Stimulated activated naive CD4-positive, alpha-beta T cell (primary cell): ENCODE data around the gene PDE6G.

ENCODE experiments used
- DNase-seq, 6 experiments: peaks; one replicate each; lab custom pipeline; 2025; lab: John Stamatoyannopoulos, UW

Gene PDE6G

DNA sequence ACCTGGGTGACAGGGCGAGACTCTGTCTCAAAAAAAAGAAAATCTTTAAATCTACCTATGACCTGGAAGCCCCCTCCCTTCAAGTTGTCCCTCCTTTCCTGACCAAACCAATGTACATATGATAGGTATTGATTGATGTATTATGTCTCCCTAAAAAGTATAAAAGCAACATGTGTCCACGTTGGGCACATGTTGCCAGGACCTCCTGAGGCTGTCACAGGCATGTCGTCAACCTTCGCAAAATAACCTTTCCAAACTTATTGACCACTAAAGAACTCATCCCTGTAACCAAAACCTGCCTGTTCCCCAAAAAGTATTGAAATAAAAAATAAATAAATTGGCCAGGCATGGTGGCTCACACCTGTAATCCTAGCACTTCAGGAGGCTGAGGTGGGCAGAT, 5.7 kb upstream of the PDE6G start:
- DNase-seq = no peak

DNA sequence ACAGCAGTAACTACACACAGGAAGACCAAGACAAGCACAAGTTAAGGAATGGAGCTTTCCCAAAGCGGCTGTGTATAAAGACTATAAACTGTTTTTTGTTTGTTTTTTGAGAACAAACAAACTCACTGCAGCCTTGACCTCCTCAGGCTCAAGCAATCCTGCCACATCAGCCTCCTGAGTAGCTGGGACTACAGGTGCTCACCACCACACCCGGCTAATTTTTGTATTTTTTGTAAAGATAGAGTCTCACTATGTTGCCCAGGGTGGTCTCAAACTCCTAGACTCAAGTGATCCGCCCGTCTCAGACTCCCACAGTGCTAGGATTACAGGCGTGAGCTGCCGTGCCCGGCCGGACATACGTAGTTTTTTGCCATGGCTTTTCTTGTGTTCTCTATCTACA, 4.1 kb upstream of the PDE6G start:
- no peak for DNase-seq

DNA sequence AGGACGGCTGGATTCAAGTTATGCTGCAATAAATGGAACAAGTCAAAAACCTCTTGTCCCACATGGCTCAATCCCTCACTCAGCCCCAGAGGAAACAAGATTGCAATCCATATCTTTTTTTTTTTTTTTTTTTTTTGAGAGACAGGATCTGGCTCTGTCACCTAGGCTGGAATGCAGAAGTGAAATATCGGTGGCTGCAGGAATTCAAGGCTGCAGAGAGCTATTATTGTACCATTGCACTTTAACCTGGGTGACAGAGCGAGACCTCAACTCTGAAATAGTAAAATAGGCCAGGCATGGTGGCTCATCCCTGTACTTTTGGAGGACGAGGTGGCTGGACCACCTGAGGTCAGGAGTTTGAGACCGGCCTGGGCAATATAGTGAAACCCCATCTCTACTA, 2.7 kb upstream of the PDE6G start:
- DNase-seq = no peak

DNA sequence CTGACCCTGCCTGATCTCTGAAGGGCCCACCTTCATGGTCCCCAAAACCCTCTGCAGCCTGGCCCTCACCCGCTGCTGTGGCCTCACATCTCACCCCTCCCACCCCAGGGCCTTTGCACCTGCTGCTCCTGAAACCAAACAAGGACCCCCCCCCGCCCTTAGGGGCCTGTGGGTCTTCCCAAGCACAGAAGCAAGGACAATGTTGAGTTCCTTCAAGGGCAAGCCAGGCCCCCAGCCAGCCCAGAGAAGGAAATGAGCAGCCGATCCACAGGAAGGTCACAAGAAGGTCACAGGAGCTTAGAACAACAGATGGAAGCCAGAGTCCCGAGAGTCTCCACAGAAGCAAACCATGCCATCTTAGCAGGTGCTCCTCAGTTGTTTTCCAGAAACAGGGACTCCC, 493 bp upstream of the PDE6G start:
- DNase-seq = no peak

DNA sequence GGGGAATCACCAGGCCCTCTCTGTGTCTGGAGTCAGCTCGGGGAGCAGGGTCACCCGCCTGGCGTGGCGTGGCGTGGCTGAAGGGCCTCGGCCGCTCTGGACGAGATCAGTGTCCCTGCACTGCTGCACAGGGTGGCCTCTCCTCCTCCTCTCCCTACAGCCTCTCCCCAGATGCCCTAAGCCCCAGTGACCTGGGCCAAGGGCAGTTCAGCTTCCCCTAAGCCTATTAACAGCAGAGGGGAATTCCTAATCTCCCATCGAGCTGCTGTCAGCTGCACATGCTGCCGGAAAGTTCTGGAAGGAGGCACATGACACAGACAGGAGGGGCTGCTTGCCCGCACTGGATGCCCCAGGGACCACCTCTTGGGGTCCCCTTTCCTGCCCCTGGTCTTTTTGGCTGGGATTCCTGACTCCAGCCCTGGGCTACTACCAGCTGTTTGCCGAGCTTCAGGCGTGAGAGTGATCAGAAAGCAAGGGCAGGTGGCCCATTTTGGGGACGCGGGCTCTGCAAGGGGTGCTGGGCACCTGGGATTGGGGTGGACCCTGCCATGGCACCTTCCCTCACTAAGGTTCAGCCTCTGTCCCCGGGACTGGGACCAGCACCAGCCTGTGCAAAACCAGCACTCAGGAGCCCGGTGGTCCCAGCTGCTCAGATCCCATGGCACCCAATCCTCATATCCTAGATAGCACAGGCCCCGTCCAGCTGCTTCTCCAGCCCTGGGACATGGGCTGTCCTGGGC, 794 bp downstream of the PDE6G start:
- no peak for DNase-seq

DNA sequence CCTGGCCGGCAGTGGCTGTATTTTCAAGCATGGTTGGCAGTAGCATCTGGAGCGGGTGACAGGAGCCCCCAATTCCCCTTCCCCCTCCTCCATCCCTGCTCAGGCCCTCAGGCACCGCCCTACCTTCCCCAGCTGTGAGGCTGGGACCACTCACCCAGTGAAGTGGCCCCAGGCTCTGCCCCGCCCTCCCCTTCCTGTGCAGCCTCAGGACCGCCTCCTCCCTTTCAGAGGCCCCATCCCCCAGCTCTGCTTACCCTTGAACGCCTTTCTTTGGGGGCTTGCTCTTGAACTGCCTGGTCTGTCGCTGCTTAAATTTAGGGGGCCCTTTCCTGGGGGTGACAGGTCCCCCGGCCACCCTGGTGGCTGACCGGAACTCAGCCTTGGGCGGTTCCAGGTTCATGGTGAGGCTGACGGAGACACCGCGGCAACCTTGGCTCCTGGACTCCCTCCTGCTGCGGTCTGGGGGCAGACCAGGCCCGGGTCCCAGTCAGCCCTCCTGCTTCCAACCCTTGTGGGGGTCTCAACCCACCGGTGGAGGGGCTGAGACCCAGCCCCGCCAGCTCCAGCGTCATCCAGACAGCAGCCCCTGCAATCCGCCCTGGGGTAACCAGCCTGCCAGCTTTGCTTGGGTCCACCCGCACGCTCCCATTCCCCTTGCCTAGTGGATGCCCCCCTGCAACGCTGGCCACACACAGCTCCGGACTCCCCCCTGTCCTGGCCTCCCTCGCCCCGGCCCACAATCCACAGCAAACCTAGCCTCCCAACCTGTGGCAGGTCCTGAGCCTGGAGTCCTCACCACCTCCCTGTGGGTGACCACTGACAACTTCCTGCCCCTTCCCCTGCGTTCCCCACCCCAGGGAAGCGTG, 3.2 kb downstream of the PDE6G start:
- peak in 1 of 6 experiments; percentile 10 for DNase-seq

DNA sequence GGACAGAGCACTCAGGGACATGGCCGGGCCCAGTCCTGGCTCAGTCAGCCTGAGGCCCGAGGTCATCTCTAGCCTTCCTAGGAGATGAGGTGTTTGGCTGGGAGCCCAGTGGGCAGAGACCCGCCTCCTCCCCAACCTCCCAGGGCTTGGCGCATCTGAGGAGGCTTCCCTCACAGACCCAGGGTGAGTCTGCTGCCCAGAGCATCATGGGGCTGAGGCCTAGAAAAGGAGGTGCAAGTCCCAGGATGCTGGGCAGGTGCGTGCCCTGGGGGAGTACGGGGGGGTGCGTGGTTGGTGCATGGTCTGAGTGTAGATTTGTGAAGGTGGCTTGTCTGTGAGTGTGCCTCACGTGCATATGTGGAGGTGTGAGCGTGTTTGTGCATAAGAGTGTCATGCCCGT, 4.7 kb downstream of the PDE6G start:
- no peak for DNase-seq

DNA sequence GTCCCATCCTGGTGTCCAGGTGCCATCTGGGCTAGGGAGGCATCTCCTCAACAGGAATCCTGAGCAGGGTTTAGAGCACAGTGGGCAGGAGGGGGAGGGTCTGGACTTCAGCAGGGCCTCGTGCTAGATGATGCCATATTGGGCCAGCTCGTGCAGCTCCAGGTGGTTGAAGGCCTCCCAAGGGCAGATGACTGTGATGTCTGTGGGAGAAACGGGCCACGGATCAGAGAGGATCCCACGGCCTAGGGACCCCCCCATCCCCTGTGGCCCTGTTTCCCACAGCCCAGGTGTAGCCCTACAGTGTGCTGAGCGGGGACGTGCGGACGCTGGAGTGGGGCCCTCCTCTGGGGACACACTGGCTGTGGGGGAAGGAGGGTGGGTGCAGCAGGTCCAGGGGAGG, 5.4 kb downstream of the PDE6G start:
- DNase-seq = no peak

DNA sequence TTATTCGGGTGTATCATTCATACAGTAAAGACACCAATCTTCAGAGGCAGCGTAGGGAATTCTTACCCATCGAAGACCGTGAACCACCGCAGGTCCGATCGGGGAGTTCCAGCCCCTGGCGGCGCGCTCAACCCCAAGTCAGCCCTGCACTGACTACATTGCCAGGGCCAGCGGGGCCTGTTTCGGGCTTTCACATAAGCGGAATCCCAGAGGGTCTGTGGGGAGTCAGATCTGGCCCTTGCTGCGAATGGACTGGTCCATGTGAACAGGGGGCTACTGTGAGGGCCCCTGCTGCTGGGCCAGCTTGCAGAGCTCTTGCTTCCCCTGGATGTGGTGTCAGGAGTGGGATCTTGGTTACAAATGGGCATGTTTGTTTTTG, 7.6 kb downstream of the PDE6G start:
- DNase-seq = no peak

DNA sequence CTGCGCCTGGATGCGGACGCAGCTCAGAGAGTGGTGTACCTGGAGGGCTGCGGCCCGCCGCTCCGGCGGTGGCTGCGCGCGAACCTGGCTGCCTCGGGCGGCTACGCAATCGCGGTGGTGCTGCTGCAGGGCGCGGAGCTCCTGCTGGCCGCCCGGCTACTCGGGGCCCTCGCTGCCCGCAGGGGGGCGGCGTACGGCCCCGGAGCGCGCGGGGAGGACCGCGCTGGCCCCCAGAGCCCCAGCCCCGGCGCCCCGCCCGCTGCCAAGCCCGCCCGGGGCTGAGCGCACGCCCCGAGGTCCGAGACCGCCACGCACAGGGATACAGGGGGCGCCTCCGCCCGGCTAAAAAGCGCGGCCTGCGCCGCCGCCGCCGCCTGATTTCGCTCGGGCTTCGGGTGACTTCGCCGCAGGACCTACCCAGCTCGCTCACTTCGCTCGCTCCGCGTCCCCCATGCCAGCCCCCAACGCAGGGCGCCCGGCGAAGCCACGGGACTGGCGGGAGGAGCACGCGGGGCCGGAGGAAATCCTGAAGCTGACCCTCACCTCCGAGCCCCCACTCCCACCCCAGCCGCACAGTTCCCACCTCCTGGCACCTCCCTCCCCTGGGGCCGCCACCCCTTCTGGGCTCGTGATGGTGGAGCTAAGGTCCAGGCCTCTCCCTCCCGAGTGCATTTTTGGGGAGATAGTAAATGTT, 8.2 kb downstream of the PDE6G start:
- no peak for DNase-seq

DNA sequence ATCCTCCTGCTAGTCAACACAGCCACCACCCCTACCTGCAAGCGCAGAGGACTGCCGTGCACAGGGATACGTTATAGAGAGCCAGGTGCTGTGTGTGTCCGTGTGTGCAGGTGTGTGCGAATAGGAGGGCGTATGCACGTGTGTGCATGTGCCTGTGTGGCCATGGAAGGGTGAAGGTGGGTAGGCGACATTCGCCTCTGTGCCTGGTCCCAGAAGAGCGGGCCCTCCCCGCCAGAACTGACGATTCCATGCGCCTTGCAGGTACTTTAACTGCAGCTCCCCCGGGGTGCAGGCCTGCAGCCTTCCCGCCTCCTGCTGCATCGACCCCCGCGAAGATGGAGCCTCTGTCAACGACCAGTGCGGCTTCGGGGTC, 8.7 kb downstream of the PDE6G start:
- DNase-seq = no peak

DNA sequence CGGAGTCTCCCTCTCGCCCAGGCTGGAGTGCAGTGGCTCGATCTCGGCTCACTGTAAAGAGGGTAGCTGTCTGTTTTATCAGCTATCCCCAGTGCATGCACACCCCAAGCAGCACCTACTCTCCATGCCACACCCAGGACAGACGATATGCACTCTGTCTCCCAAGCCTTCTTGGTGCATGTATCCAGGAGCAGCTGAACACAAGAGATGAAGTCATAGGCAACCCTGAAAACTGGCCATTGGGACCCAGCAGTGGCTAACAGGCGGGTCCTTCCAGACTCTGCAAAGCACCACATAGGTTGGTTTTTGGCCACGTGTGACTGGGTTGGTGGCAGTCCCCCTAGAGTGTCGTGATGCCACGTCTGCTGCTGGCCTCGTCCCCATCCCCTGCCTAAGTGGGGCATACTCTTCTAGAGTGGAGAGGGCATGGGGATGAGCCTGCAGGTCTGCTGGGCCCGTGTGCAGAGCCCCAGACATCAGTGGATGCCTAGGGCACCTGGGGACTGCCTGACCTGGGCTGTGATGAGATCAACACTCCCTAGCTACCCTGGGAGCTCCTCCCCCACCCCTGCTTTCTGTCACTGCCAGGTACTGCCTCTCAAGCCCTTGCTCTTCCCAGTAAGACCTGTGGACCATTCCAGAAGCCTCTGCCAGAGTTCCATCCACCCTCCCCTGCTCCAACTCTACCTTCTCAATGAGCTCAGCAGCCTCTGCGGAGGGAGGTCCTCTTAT, 9.3 kb downstream of the PDE6G start:
- DNase-seq = no peak

DNA sequence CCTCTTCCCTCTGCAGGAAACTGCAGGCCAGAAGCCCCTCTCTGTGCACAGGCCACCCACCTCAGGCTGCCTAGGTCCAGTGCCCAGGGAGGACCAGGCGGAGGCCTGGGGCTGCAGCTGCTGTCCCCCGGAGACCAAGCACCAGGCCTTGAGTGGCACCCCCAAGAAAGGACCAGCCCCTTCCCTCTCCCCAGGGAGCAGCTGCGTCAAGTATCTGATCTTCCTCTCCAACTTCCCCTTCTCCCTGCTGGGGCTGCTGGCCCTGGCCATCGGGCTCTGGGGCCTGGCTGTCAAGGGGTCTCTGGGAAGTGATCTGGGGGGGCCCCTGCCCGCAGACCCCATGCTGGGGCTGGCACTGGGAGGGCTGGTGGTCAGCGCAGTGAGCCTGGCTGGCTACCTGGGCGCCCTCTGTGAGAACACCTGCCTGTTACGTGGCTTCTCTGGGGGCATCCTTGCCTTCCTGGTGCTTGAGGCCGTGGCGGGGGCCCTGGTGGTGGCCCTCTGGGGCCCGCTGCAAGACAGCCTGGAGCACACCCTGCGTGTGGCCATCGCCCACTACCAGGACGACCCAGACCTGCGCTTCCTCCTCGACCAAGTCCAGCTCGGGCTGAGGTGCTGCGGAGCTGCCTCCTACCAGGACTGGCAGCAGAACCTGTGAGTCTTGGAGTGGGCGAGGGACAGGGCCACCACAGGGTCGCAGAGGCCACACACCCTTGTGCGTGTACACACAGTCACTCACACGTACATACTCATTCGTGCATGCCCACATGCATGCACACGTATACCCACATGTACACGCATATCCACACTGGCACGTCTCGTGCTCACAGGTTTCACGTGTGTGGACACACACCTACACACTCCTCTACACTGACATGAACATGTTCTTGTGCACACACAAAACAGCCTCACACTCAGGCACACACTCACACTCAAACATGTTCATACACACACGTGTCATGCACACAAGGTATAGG, 11.1 kb downstream of the PDE6G start:
- no peak for DNase-seq

DNA sequence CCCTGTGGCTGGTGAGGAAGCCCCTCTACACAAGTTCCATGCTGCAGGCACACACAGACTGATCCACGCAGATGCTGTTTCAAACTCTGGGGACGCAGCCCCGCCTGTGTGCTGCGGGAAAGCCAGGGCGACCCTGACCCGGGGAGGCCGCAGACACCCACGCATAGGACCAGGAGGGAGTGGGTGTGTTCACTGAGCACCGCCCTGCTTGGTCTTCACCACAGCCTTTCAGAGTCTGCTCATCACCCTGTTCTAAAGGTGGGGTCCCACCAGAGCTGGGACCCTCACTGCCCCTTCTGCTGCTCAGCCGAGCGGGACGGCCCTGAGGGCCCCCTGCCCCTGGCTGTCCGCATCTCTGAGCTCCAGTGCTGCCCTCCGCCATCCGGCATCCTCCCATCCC, 11.8 kb downstream of the PDE6G start:
- no peak for DNase-seq

DNA sequence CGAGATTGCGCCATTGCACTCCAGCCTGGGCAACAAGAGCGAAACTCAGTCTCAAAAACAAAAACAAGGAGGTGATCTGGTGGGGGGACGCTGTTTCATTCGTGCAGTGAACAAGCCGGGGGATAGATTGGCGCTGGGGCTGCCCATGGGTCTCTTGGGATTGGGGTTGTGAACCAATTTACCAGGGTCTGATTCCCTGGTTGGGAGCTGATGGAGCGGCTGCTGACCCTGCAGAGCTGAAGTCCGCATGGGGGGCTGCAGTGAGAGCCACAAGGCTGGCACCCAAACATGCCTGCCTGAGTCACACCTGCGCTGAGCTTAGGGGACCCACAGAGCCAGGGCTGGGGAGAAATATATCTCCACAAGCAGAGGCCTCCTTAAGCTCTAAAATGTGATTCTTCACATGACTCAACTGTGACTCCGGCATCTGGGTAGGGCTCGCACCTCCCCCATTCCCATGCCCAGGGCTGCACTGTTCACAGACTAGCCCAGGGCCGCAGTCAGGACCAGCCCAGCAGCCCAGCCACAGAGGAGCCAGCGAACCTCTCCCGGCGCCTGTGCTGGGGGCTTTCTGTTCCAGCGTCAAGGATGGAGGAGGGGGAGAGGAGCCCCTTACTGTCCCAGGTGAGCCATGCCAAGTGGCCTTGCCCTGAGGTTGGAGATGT, 14.4 kb downstream of the PDE6G start:
- no peak for DNase-seq

DNA sequence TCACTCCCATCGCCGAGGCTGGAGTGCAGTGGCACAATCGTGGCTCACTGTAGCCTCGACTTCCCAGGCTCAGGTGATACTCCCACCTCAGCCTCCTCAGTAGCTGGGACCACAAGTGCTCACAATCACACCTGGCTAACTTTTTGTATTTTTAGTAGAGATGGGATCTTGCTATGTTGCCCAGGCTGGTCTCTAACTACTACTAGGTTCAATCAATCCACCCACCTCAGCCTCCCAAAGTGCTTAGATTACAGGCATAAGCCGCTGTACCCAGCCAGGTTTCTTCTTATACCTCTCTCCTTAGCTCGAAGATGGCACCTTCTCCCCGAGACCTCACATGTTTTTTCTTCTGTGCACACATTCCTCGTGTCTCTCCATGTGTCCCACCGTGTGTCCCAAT, 16.3 kb downstream of the PDE6G start:
- no peak for DNase-seq

DNA sequence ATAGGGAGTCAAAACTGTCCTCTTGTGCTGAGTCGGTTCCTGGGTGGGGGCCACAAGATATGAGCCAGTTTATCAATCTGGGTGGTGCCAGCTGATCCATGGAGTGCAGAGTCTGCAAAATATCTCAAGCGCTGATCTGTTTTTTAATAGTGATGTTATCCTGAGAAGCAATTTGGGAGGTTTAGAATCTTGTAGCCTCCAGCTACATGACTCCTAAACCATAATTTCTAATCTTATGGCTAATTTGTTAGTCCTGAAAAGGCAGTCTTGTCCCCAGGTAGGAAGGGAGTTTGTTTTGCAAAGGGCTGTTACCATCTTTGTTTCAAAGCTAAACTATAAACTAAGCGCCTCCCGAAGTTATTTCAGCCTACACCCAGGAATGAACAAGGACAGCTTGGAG, 17.7 kb downstream of the PDE6G start:
- DNase-seq = no peak

DNA sequence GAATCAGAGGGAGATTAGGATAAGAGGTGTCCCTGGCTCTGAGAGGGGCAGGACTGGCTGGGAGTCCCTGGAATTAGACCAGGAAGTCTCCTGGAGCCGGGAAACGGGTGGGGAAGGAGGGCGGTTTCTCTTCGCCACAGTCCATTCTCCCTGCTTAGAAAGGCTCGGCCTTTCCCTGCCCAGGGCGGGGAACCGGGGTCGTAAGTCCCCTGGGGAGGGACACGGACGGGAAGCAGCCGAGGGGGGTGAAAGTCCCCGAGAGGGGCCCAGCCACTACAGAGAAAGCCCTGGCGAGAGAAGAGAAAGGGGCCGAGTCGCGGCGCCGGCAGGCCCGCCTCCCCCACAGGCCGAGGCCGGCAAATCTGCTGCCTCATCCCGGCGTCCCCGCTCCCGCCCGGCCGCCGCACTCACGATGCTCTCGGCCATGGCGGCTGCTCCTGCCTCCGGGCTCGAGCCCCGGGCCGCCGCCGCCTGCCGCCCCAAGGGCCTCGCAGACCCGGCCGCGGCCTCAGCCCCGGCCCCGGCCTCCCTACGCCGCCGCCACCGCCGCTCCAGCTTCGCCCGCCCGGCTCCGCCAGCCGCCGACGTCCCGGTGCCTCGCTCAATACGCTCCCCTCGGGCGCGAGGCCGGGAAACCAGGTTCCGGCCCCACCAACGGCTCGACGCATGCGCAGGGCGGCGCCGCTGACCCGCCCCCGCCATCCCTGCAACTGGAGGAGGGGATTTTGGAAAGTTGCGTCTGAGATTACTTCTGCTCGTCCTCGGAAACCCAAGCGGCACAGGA, 19.6 kb downstream of the PDE6G start, which contains the start of the genes NPLOC4 and TSPAN10:
NPLOC4 (minus strand) TSS at position 608 of the 784 bp plus-strand sequence; CDS start at position 426, 182 bp downstream.
TSPAN10 (plus strand) TSS at position 692 of the 784 bp plus-strand sequence. CDS start 5,217 bp downstream, outside the sequence.
- DNase-seq = peak; percentile 54 to 83 (median 78)

DNA sequence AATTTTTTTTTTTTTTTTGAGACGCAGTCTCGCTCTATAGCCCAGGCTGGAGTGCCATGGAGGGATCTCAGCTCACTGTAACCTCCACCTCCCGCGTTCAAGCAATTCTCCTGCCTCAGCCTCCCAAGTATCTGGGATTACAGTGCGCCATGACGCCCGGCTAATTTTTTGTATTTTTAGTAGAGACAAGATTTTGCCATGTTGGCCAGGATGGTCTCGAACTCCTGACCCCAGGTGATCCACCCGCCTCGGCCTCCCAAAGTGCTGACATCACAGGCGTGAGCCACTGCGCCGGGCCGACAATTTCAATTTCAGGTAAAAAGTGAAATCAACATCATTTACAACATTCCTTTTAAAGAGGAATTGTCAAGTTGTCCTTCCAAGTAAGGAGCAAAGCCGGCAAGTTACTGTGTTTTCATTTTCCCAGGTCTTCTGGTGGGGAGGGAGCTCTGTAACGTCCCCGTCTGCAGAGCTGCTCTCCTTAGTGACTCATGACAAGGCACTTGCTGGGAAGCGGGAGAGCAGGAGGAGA, 20.3 kb downstream of the PDE6G start:
- DNase-seq = peak in 1 of 6 experiments; percentile 19
